ENCODE results near the gene RTN4.

Gene RTN4

DNA sequence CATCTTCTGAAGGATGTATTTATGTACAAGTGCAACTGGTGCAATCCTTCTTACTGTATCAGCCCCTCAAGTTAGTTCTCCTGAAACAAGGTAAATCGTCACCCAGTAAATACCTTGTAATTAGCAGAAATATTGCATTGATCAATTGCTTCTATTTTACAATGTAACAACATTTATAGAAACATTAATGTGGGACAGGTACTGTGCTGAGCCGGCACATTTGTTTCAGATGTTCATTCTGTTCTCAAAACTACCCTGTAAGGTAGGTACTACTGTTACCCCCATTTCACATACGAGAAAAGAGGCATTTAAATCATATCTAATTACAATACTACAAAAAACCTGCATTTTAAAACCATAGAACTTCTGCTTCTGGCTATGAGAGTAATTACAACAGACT, 19.5 kb downstream of the RTN4 start:
- TF ChIP-seq TAF1 (IDR thresholded peaks at IDR 0.05; ENCODE audit: borderline replicate concordance, insufficient read depth, low read length) (no peak), SIN3A (IDR thresholded peaks at IDR 0.05; ENCODE audit: borderline replicate concordance, insufficient read depth, low read length) (no peak), FOXP2 (optimal IDR thresholded peaks at IDR 0.05; ENCODE audit: borderline replicate concordance, extremely low read depth, extremely low read length, insufficient read depth) (no peak), POLR2AphosphoS5 (IDR thresholded peaks at IDR 0.05; ENCODE audit: low read depth, low read length) (no peak)
- TF ChIP-seq, protein P1, sequence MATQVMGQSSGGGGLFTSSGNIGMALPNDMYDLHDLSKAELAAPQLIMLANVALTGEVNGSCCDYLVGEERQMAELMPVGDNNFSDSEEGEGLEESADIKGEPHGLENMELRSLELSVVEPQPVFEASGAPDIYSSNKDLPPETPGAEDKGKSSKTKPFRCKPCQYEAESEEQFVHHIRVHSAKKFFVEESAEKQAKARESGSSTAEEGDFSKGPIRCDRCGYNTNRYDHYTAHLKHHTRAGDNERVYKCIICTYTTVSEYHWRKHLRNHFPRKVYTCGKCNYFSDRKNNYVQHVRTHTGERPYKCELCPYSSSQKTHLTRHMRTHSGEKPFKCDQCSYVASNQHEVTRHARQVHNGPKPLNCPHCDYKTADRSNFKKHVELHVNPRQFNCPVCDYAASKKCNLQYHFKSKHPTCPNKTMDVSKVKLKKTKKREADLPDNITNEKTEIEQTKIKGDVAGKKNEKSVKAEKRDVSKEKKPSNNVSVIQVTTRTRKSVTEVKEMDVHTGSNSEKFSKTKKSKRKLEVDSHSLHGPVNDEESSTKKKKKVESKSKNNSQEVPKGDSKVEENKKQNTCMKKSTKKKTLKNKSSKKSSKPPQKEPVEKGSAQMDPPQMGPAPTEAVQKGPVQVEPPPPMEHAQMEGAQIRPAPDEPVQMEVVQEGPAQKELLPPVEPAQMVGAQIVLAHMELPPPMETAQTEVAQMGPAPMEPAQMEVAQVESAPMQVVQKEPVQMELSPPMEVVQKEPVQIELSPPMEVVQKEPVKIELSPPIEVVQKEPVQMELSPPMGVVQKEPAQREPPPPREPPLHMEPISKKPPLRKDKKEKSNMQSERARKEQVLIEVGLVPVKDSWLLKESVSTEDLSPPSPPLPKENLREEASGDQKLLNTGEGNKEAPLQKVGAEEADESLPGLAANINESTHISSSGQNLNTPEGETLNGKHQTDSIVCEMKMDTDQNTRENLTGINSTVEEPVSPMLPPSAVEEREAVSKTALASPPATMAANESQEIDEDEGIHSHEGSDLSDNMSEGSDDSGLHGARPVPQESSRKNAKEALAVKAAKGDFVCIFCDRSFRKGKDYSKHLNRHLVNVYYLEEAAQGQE (IDR thresholded peaks at IDR 0.05; ENCODE audit: insufficient read depth in 1 of 2, low read depth in 2 of 2, low read length in 2 of 2) = no peak

GRCh38 chr2:55029098-55029497, 21.2 kb downstream of the RTN4 start:
- TF ChIP-seq, protein P1 (IDR thresholded peaks at IDR 0.05; ENCODE audit: insufficient read depth in 1 of 2, low read depth in 2 of 2, low read length in 2 of 2) = no peak
- TF ChIP-seq TAF1 (IDR thresholded peaks at IDR 0.05; ENCODE audit: borderline replicate concordance, insufficient read depth, low read length) (no peak), SIN3A (IDR thresholded peaks at IDR 0.05; ENCODE audit: borderline replicate concordance, insufficient read depth, low read length) (no peak), FOXP2 (optimal IDR thresholded peaks at IDR 0.05; ENCODE audit: borderline replicate concordance, extremely low read depth, extremely low read length, insufficient read depth) (no peak), POLR2AphosphoS5 (IDR thresholded peaks at IDR 0.05; ENCODE audit: low read depth, low read length) (no peak)

DNA sequence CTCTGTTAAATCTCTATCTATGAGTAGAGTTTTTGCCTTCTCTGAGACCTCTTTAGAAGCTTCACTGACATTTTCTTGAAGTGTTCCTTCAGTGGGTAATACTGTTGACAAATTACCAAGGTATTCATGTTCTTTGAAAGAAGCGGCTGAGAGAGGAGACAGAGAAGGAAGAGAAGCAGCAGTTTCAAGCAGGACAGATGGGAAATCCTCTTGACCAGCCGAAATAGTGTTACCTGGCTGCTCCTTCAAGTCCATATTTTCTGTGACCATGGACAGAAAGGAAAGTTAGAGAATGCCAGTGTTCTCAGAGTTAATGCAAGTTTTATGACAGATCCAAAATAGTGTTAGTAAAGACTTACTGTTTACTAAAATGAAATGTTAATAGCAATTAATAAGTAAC, 23.0 kb downstream of the RTN4 start:
- TF ChIP-seq SIN3A (IDR thresholded peaks at IDR 0.05; ENCODE audit: borderline replicate concordance, insufficient read depth, low read length) (no peak), POLR2AphosphoS5 (IDR thresholded peaks at IDR 0.05; ENCODE audit: low read depth, low read length) (no peak), FOXP2 (optimal IDR thresholded peaks at IDR 0.05; ENCODE audit: borderline replicate concordance, extremely low read depth, extremely low read length, insufficient read depth) (no peak), TAF1 (IDR thresholded peaks at IDR 0.05; ENCODE audit: borderline replicate concordance, insufficient read depth, low read length) (no peak)
- TF ChIP-seq, protein P1 (IDR thresholded peaks at IDR 0.05; ENCODE audit: insufficient read depth in 1 of 2, low read depth in 2 of 2, low read length in 2 of 2) = no peak

DNA sequence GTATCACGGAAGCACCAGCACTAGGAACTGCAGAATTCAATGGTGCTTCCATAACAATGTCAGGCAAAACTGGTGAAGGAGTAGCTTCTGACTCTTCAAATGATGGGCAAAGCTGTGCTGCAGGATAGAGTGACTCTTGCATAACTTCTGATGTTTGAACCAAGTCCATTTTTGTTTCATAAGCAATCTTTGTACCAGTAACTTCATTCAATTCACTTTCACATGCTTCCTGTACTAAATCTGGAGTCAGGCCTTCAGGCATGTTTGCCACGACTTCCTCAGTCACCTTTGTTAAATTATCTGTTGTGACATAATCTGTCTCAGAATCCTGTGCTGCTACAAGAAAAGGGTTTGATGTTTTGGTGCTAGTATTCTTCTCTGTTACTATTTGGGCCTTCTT, 24.0 kb downstream of the RTN4 start:
- TF ChIP-seq SIN3A (IDR thresholded peaks at IDR 0.05; ENCODE audit: borderline replicate concordance, insufficient read depth, low read length) (no peak), FOXP2 (optimal IDR thresholded peaks at IDR 0.05; ENCODE audit: borderline replicate concordance, extremely low read depth, extremely low read length, insufficient read depth) (no peak), TAF1 (IDR thresholded peaks at IDR 0.05; ENCODE audit: borderline replicate concordance, insufficient read depth, low read length) (no peak), POLR2AphosphoS5 (IDR thresholded peaks at IDR 0.05; ENCODE audit: low read depth, low read length) (no peak)
- TF ChIP-seq, protein P1 (IDR thresholded peaks at IDR 0.05; ENCODE audit: insufficient read depth in 1 of 2, low read depth in 2 of 2, low read length in 2 of 2) = no peak

- TF ChIP-seq TAF1 (IDR thresholded peaks at IDR 0.05; ENCODE audit: borderline replicate concordance, insufficient read depth, low read length) (no peak), SIN3A (IDR thresholded peaks at IDR 0.05; ENCODE audit: borderline replicate concordance, insufficient read depth, low read length) (no peak)
These were observed 24.6 kb downstream of the RTN4 start for GRCh38 chr2:55025627-55026026.

Data from PFSK-1 (cell line).